Measurements from ENCODE around the gene RASGRP2.

- TF ChIP-seq POLR2A (IDR thresholded peaks at IDR 0.05): no peak
- TF ChIP-seq, protein P1, sequence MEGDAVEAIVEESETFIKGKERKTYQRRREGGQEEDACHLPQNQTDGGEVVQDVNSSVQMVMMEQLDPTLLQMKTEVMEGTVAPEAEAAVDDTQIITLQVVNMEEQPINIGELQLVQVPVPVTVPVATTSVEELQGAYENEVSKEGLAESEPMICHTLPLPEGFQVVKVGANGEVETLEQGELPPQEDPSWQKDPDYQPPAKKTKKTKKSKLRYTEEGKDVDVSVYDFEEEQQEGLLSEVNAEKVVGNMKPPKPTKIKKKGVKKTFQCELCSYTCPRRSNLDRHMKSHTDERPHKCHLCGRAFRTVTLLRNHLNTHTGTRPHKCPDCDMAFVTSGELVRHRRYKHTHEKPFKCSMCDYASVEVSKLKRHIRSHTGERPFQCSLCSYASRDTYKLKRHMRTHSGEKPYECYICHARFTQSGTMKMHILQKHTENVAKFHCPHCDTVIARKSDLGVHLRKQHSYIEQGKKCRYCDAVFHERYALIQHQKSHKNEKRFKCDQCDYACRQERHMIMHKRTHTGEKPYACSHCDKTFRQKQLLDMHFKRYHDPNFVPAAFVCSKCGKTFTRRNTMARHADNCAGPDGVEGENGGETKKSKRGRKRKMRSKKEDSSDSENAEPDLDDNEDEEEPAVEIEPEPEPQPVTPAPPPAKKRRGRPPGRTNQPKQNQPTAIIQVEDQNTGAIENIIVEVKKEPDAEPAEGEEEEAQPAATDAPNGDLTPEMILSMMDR (IDR thresholded peaks at IDR 0.05): no peak
These were observed 22.1 kb upstream of the RASGRP2 start for GRCh38 chr11:64765851-64766665.
